Fibroblast of peridontal ligament (primary cell): ENCODE measurements around the gene CUBN.
A peak's percentile ranks its signal among the peaks of the same experiment; 100 is the strongest.

Experiments
- DNase-seq: peaks from one replicate; pipeline ENCODE4 v3.0.0-alpha.2; 2010; ENCODE audit errors: extremely low read depth

CUBN gene

DNA sequence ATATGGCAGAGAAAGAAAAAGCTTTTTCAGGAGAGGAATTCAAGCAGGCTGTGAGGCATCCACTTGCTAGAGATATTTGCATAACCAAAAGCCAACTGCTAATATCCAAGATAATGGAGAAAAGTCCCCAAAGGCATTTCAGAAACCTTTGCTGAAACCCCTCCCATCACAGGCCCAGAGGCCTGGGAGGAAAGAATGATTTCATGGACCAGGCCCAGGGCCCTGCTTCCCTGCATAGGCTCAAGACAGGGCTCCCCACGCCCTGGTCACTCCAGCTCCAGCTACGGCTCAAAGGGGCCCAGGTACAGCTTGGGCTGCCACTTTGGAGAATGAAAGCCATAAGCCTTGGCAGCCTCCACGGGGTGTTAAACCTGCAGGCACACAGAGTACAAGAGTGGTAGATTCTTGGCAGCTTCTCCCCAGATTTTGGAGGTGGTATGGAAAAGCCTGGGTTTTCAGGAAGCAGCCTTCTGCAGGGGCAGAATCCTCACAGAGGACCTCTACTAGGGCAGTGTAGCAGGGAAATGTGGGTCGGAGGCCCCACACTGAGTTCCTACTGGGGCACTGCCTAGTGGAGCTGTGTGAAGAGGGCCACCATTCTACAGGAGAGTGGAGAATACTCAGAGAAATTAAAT is 306.8 kb downstream of the CUBN start:
- DNase-seq = no peak

DNA sequence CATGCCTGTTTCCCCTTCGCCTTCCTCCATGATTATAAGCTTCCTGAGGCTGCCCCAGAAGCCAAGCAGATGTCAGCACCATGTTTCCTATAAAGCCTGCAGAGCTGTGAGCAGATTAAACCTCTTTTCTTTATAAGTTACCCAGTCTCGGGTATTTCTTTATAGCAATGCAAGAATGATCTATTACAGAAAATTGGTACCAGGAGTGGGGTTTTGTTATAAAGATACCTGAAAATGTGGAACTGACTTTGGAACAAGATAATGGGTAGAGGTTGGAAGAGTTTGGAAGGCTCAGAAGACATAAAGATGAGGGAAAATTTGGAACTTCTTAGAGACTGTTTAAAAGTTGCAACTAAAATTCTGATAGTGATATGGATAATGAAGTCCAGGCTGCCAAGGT is 307.6 kb downstream of the CUBN start:
- DNase-seq = no peak

DNA sequence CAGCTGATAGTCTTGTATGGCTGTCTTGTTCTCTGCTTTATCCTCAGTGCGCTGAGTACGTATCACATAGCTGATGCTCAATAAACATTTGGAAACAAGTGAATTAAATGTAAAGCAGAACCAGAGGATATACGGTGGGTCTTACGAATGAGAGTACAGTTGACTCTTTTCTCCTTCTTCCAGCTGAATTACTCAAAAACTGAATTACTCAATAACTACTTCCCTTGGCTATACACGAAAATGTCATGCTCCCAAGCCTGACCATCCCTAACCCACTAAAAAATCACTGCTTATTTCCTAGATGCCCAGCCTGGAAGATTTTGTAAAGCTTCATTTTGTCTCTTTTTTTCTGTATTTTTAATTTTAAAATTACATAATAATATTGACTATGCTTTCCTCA is 309.2 kb downstream of the CUBN start:
- DNase-seq = no peak

DNA sequence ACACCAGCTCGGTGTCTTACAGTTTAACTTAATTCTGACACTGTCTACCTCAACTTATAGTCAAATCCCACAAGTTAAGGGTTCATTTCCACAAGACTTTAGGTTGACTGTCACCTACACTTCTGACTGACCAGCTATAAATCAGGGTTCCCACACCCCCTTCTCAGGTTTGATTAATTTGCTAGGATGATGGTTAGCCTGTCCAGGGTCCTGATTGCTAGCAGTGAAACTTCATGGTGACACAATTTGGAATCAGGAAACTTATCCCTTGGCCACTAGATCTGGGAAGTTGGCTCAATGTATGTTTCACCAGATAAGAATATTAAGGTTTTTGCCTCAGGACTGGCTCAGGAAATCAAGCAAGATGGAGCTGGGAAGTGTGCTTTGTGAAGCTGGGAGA is 309.6 kb downstream of the CUBN start:
- DNase-seq = no peak

DNA sequence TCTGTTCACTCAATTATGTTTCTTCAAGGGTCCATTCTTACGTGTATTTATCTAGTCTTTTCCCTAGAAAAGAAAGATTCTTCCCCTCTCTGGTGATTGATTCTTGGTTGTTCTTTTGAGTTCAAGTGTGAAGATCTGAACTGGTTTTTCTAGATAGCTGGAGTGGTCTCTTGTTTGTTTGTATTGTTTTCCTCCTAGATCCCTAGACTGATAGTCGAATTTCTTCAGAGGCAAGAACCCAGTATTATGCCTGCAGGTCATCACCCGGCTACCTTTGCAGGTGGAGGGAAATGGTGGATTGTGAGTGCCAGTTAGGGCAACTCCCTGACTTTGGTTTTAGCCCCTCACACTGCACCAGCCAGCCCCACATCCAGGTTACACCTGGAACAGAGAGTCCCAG is 310.2 kb downstream of the CUBN start:
- no peak for DNase-seq

DNA sequence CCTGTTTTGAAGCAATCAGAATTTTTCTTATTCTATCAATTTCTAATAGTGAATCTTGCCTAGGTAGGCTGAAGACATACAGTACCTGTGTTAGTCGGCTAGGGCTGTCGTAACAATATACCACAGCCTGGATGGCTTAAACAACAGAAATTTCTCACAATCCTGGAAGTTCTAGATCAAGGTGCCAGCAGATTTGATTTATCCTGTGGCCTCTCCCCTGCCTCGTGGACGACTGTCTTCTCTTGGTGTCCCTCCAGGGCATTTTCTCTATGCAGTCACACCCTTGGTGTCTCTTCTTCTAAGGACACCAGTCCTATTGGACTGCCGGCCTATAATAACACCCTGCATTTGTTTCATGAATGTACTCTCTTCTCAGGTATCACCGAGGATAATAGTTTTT is 310.6 kb downstream of the CUBN start:
- DNase-seq = no peak

DNA sequence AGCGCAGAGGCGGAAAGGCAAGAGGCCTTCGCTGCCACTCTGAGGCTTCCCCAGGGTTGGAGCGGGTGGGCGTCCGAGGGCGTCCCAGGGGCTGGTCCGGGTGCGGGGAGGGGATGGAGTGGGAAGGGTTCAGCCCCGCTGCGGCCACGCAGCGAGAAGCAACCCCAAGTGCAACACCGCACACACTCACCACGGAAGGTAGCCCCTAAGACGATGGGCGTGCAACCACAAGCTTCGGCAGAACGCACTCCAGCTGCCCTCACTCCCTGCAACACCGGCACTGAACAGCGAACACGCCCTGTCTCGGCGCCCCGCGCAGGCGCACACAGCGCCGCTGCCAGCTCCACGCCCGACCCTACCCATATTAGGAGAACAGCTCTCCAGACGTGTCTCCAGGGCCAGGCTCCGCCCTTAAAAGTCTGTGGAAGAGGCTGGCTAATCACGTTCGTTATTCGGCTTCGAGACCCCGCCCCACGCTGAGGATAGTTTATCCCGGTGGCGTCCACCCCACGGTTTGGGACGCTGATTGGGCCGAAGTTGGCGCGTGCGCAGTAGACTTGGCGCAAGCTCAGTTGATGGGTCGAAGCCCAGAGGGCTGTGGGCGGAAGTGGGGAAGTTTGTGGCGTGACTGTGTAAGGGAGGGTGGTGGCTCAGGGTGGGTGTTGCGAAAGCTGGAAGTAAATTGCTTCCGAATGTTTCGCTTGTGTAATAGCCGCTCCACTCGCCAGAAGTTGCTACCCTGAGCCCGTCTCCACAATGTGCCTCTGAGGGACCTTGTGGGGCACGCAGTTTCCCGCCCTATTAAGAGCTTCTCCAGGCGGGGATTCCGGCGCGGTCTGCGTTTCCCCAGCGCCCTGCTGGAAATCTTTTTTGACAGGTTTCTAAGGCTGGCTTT is 312.2 kb downstream of the CUBN start, which contains the start of gene RSU1:
RSU1 (minus strand) TSS at position 300 of the 895 bp plus-strand sequence. CDS start 343 bp downstream, outside the sequence.
- peak; percentile 100 for DNase-seq

DNA sequence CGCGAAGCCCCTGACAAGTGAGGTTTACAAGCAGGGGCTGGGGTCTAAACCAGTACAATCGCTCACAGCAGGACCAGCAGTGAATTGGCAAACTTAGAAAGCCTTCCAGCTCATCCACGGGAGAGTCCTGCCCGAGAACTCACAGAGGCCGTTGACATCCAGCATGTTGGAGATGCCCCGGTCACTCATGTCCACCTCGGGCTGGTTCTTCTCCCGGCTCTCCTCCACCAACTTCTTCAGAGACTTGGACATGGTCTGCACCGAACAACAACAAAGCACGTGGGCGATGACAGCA is 312.8 kb downstream of the CUBN start:
- peak; percentile 40 for DNase-seq

DNA sequence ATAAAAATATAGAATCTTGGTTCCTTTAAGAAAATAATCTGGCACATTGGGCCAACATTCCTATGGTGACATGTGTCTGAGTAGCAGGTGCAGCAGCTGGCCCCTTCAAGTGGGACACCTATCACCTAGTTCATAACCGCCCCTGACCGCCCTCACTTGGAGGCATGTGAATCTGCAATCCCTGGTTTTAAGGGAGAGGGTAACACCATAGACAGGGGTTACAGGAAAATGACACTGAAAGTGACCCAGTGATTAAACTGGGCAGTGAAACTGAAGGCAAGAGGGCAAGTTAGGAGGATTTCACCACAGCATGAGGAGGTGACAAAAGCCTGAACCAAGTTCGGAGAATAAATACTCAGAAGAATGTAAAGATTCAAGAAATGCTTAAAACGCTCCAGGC is 313.4 kb downstream of the CUBN start:
- peak; percentile 9 for DNase-seq

DNA sequence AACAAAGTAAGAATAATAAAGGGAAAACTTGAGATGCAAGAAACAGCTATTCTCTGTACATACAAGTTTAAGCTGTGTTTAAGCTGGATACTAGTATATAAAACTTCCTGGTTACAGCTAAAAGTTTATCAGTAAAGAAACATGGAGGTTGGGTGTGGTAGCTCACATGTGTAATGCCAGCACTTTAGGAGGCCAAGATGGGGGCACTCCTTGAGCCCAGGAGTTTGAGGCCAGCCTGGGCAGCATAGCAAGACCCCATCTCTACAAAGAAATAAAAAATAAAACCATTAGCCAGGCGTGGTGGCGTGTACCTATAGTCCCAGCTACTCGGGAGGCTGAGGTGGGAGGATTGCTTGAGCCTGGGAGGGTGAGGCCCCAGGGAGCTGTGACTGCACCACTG is 315.6 kb downstream of the CUBN start:
- no peak for DNase-seq

DNA sequence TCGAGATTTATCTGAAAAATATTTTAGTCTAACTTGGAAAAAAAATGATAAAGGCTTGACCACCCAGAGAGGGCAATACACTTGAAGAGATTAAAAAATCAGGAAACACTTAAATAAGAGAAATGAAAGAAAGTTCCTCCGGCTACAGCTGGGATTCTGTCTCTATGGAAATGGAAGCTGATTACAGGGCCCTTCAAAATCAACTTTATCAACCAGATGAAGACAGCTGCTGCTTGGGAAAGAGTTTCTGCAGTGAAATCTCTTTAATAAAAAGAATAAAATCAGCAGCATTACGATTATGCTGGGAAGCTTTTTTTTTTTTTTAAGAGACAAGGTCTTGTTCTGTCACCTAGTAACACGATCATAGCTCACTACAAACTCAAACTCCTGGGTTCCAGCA is 316.9 kb downstream of the CUBN start:
- no peak for DNase-seq

DNA sequence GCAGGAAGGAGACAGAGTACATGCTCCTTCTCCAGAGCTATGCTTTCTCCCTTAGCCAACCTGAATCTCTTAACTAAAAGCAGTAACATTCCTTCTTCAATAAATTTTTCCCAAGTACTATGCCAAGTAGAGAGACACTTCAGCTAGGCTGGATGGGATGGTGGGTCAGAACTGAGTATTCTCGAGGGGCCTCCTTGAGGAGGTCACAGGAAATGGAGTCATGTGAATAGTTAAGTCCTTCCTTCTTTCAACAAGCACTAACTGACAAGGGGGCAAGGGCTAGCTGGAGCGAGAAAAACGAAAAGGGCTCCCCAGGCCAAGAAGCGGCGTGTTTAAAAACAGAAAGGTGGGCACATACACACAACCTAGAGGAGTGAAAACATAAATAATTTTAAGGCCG is 317.8 kb downstream of the CUBN start:
- DNase-seq = no peak

DNA sequence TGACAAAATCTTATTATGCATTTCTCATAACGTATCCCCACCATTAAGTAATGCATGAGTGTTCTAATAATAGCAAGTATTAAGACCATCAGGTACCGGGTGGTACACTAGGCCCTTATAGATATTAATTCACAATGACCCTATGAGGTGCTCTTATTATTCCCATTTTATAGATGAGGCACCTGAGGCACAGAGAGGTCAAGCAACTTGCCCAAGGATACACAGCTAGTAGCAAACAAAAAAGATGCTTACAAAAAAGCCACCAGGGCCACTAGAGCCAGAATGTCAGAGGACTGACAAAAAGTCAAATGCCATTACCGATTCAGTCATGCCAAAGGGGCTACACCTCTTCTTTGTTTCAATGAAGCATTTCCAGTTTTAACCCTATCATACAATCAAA is 318.3 kb downstream of the CUBN start:
- DNase-seq = no peak

DNA sequence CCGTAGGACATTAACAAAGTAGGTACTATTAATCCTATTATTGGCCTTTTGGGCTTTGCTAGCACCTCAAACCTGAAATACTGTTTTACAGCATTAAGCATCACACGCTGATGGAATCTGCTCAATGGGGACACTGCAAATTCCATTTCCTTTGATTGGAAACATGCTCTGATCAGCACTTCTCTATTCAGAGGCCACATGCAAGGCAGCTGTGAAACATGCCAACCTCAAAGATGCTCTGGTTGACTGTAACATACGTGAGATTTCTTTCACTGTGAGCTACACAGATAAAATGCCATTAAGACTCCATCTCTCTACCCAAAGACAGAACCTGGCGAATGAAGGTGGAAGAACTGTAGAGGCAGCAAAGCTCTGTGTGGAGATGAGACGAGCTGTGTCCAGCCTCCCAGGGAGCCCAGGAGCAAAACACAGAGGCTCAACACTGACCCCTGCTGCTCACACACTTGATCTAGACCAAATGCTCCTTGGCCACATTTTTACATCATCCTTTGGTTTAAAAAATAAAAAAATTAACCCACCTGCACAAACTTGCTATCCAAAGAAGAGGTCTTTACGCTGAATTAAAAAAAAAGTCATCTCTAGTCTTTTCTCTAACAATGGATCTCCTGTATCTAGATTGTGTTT is 320.4 kb downstream of the CUBN start:
- peak; percentile 57 for DNase-seq

DNA sequence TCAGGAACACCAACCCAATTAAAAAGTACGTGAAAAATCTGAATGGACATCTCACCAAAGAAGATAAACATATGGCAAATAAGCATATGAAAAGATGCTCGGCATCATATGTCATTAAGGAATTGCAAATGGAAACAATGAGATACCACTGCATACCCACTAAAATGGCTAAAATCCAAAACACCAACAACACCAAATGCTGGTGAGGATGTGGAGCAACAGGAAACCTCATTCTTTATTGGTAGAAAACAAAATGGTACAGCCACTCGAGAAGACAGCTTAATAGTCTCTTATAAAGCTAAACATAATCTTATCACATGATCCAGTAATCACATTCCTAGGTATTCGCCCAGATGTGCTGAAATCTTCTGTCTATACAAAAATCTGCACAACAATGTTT is 325.5 kb downstream of the CUBN start:
- DNase-seq = no peak

DNA sequence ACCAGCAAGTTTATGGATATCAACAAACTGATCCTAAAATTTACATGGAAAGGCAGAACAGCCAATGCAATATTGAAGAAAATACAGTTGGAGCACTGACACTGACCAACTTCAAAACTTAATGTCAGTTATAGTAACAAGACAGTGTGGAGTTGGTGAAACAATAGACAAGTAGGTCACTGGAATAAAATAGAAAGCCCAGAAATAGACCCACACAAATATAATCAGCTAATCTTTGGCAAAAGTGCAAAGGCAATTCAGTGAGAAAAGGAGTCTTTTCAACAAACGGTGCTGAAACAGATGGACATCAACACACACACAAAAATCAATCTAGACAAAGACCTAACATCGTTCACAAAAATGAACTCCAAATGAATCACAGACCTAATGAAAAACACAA is 326.1 kb downstream of the CUBN start:
- DNase-seq = no peak

DNA sequence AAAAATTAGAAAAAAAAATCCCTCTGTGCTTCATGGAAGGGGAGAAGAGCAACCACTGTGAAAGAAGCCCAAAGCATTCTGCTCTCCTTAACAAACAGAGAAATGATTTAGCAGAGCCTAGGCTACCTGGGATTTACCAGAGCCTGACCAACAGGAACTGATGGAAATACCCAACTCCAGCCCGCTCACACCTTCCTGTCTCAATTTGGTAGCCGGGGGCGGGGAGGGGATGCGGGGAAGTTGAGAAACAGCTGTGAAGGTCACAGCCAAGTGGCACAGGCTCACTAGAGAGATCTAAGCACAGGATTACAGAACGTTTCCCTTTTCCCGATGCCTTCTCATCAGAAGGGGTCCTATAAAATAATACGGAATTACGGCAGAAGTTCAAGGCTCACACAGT is 330.0 kb downstream of the CUBN start:
- no peak for DNase-seq

DNA sequence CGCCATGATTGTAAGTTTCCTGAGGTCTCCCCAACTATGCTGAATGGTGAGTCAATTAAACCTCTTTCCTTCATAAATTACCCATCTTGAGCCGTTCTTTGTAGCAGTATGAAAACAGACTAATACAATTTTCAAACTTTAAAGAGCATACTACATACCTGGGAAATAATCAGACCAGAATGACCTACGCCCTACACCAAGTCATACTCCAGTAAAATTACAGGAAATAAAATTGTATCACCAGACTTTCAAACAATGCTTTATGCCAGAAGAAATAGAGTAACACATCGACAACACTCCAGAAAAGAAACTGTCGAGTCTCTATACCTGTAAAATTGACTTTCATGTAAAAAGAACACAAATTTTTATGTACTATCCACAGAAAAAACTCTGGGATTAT is 331.0 kb downstream of the CUBN start:
- DNase-seq = no peak

DNA sequence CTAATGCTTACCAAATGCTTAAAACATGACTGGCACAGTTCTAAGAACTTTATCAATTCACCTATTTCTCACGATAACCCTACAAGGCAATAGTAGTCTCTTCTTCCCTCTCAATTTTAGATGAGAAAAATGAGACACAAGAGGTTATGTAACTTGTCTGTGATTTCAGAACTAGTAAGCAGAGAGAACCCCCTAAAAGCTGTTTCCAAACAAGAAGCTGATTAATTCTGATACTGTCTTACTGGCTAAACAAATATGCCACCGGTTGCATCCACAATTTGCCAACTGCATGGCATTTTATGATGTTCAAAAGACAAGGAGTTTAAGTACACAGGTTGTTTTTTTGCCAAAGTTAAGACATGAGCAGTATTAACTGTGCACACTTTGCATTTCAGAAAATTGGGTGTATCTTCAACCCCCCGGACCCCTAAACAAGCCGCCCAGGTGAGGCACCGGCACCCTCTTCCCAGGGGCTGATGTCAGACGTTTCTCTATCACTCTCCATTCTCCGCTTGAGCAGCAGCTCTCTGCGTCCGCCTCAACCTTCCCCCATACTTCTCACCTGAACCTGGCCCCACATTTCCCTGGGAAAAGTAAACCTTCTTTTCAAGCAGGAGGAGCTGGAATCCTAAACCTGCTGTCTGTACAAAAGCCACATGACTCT is 334.1 kb downstream of the CUBN start:
- no peak for DNase-seq

DNA sequence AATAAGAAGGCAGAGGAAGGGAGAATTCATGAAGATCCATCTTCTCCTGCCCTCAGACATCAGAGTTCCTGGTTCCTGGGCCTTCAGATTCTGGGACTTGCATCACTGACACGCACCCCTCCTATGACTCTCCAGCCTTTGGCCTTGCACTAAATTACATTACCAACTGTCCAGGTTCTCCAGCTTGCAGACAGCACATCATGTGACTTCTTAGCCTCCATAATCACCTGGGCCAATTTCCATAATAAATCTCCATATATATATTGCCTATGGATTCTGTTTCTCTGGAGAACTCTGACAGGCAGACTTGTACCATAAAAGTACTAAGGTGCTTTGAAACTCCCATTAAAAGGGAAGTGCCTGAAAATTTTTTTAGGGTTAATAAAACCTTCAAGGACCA is 335.6 kb downstream of the CUBN start:
- DNase-seq = no peak

DNA sequence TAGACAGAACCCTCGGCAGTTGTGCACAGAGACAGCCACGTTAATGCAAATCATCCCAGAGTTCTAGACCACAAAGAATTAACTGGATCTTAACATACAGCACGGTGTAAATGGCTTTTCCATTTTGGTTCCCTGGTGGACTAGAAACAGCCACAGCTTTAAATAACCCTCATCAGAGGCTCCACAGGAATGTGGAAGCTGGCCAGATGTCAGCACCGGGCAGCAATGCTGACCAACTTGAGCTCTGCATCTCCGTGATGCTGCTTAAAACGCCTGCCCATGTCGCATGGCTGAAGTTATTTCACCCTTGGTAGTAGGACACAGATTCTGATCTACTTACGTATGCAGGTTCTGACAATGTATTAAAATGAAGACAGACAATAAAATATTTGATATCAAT is 336.9 kb downstream of the CUBN start:
- peak; percentile 84 for DNase-seq

DNA sequence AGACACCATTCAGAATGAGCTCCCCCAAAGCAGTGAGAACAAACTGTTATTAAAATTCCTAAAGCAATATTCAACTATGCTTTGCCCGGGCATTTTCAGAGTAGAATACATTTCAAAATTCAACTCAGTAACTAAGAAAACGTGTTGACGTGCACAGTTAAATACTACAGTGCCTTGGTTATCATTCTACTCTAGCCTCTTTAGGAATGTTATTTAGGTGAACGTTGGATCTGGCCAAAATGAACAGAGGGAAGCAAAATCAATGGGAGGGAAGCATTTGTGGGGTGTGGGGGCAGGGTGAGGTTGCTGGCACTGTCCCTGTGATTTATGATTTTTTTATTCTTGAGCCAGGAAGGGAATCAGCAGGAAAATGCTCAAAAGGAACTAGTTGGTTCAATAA is 339.8 kb downstream of the CUBN start:
- DNase-seq = no peak

DNA sequence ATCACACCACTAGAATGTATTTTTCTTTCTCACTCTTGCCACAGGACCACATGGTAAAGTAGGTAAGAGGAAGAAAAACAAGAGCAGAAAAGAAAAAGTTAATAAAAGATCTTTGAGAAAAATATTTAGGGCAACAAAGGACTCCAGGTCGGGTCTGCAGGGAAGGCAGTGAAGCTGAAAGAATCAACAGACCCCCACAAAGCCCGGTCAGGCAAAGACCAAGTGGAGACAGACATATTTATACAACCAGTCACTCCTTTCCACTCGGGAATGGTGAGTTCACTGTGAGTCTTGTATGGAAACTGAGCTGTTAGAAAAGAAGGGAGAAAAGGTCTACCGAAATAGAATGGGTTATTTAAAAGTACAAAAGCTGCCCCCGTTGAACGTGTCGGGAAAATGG is 340.4 kb downstream of the CUBN start:
- DNase-seq = no peak
